Testis (tissue), 3 donors: ENCODE measurements around the gene MYO9B. TPM values are rescaled to one million over a fixed set of nuclear protein-coding genes. Genes with fewer than 3 reads are reported as not detected.

Source experiments
- DNase-seq: peaks from one replicate; pipeline ENCODE4 v3.0.0-alpha.2; 2019
- H3K27ac ChIP-seq, 2 donors: fragments of 200-600 bp; sonication (generic); one replicate each; pipeline ENCODE4 v1.5.1; 2019
- H3K27me3 ChIP-seq: fragments of 200-600 bp; sonication (generic); one replicate; pipeline ENCODE4 v1.5.1; 2019
- H3K36me3 ChIP-seq: fragments of 200-600 bp; sonication (generic); one replicate; pipeline ENCODE4 v1.5.1; 2017; ENCODE audit warnings: low read depth; ENCODE audit errors: missing control alignments
- H3K4me1 ChIP-seq: fragments of 200-600 bp; sonication (generic); one replicate; pipeline ENCODE4 v1.5.1; 2019
- H3K4me3 ChIP-seq, 2 donors: fragments of 200-600 bp; sonication (generic); one replicate each; pipeline ENCODE4 v1.5.1; 2017 to 2019
- H3K9me3 ChIP-seq: fragments of 200-600 bp; sonication (generic); one replicate; pipeline ENCODE4 v1.5.1; 2017
- CTCF ChIP-seq, 3 experiments: fragments of 450-650 bp in 2 of 3; fragments of 200-600 bp in 1 of 3; sonication (generic) in 1 of 3; IDR thresholded peaks; one replicate each; pipeline ENCODE4 v1.5.1; 2016 to 2019; ENCODE audit warnings: antibody characterized with exemption in 3 of 3, mild to moderate bottlenecking in 2 of 3, moderate library complexity in 1 of 3
- POLR2A ChIP-seq: fragments of 450-650 bp; IDR thresholded peaks from one replicate; pipeline ENCODE4 v1.6.1; 2017; ENCODE audit warnings: antibody characterized with exemption, mild to moderate bottlenecking, moderate library complexity
- WGBS, 2 donors: methylation state at CpG; one replicate each; pipeline ENCODE4 v1.1.5; 2018; 5-methylcytosine and 5-hydroxymethylcytosine counted together
- intact Hi-C: fragments of 100-400 bp; cut with DNase I; formaldehyde crosslinking; loops from one replicate; pipeline ENCODE4 v1.15.1; 2023; ENCODE audit warnings: low total_unique reads
- polyA plus RNA-seq: library from polyadenylated mRNA; stranded (reverse); fragments of 350-450 nt; fragmentation: Illumina TruSeq; extraction: RNeasy Lipid Tissue Mini Kit (QIAGEN cat#74804); gene quantifications from one replicate; pipeline ENCODE4 v1.2.3, GENCODE V29; 2014; ENCODE audit warnings: low read depth, low replicate concordance; ENCODE audit not compliant: insufficient read depth
- total RNA-seq, 2 donors: library from RNA; depleted of rRNA; stranded (reverse); fragments of >200 nt; gene quantifications; one replicate each; pipeline ENCODE4 v1.2.3, GENCODE V29; 2016

The MYO9B gene
- total and polyA plus RNA-seq, 3 donors from 2014 or later: 121 to 407 (median 407) TPM

- DNase-seq: no peak
- no peaks in the 10 kb centered on the region for H3K9me3 ChIP-seq
- H3K27ac ChIP-seq: no peak overlapping the region
- H3K27me3 ChIP-seq: no peaks in the 10 kb centered on the region
- peaks cover 14% of the 10 kb centered on the region for H3K4me1 ChIP-seq
- intact Hi-C loops: no loop called here
- no peak for TF ChIP-seq CTCF (IDR thresholded peaks at IDR 0.05)
- TF ChIP-seq POLR2A: no peak
- 69 to 87% methylated on average over 9 of the region's 9 CpGs for WGBS, 2 donors
- no peak overlapping the region for H3K4me3 ChIP-seq
- no peaks in the 10 kb centered on the region for H3K36me3 ChIP-seq
These were observed 53.2 kb downstream of the MYO9B start for GRCh38 chr19:17128820-17129219.

DNA sequence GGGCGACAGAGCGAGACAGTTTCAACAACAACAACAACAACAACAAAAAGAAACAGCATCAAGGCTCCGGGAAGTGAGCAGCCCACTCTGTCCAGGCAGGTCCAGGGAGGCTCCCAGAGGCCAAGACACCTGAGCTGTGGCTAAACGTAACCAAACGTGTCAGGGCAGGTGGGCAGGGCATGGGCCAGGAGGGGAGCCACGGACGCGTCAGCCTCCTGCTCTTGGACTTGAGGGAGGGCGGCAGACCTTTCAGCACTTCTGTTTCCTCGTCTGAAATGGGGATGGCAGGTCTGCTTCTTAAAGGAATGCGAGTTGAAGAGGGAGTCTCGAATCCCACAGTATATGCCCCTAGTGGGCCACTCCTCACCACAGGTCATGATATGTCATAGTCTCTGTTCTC is 53.8 kb downstream of the MYO9B start:
- Histone ChIP-seq H3K4me1 (peaks cover 14% of the 10 kb centered on the region), H3K36me3 (no peaks in the 10 kb centered on the region), H3K27ac (no peak overlapping the region), H3K4me3 (no peak overlapping the region), H3K9me3 (no peaks in the 10 kb centered on the region), H3K27me3 (no peaks in the 10 kb centered on the region)
- no peak for DNase-seq
- TF ChIP-seq CTCF (IDR thresholded peaks at IDR 0.05) (no peak), POLR2A (no peak)
- 90 to 91% methylated on average over 12 of the region's 12 CpGs for WGBS, 2 donors
- intact Hi-C loops: no loop called here

GRCh38 chr19:17135001-17135853 is 59.6 kb downstream of the MYO9B start:
- peaks cover 22% of the 10 kb centered on the region for H3K4me1 ChIP-seq
- no peaks in the 10 kb centered on the region for H3K27me3 ChIP-seq
- H3K36me3 ChIP-seq: no peaks in the 10 kb centered on the region
- peak overlapping the region; percentile 78 to 80 for H3K27ac ChIP-seq
- WGBS, 2 donors: 24 to 44% methylated on average over 17 to 30 of the region's 30 CpGs
- H3K9me3 ChIP-seq: no peaks in the 10 kb centered on the region
- TF ChIP-seq CTCF (IDR thresholded peaks at IDR 0.05) (peak in 1 of 3 experiments; percentile 21), POLR2A (no peak)
- intact Hi-C loops: loop anchor here (10.0 kb wide), 1 partner anchor 60 kb away; the partner anchor contains the start of genes HAUS8 and MYO9B
- peak; percentile 93 for DNase-seq
- H3K4me3 ChIP-seq: no peak overlapping the region

DNA sequence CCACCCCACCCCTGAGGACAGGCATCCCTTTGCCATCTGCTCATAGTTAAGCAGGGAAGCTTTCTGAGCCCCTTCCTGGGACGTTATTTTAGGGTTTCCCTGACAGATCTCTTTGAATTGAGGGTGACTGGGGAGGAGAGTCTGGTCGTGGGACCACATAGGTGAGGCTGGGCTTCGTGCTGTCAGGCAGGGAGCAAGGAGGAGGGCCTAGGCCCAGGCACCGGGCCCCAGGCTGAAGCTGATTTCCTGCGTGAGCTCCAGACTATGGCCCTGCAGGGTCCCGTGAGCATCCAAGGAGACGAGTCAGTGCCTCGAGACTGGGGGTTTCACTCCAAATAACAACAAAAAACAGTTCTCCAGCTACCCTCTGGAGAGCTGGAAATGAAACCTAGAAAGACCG is 60.4 kb downstream of the MYO9B start:
- Histone ChIP-seq H3K9me3 (no peaks in the 10 kb centered on the region), H3K27ac (peak overlapping the region; percentile 78 to 80), H3K4me3 (no peak overlapping the region), H3K27me3 (no peaks in the 10 kb centered on the region), H3K4me1 (peaks cover 22% of the 10 kb centered on the region), H3K36me3 (no peaks in the 10 kb centered on the region)
- intact Hi-C loops: loop anchor here (10.0 kb wide), 1 partner anchor 61 kb away; the partner anchor contains the start of genes HAUS8 and MYO9B
- DNase-seq: no peak
- TF ChIP-seq POLR2A (no peak), CTCF (IDR thresholded peaks at IDR 0.05) (no peak)
- WGBS, 2 donors: 49 to 74% methylated on average over 9 of the region's 9 CpGs
